ENCODE measurements around the gene VILL. TPM values are rescaled to one million over a fixed set of nuclear protein-coding genes. Genes with fewer than 3 reads are reported as not detected.
A peak's percentile ranks its signal among the peaks of the same experiment; 100 is the strongest.

The VILL gene
- total RNA-seq, 1 donor from 2014 or later: 13.7 TPM

DNA sequence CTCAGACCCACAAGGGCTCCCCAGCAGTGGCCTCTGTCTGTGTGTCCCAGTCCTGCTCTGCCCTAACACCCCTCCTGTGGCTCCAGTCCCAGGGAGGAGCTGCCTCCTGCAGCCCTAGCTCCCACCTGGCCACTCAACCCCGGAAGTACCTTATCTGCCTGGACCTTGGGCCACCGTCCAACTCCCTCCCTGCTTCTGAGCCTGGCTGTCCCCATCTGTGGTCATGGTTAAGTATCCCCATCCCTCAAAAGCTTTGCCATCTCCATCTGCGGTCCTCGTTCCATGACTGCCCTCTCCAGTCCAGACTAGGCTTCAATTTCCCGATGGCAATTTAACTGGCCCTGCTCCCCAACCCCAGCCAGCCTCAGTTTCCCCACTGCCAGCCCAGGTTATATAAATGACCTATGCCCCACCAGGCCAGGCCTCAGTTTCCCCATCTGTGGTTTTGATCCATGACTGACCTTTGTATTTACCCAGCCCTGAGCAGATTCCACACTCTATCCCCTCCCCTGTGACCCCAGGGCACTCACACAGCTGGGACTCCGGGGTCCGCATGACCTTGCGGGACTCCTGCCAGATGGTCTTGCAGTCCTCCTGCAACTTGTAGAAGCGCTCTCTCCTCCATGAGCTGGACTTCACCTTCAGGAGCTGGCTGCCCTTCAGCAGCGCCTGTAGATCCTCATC is 29.2 kb downstream of the VILL start:
- Mint-ChIP-seq H3K9me3 (ENCODE audit: unreplicated experiment) (no peaks in the 10 kb centered on the region), H3K4me1 (ENCODE audit: unreplicated experiment) (peaks cover 8% of the 10 kb centered on the region), H3K27me3 (ENCODE audit: unreplicated experiment) (peaks cover 21% of the 10 kb centered on the region), H3K36me3 (ENCODE audit: low read depth, unreplicated experiment) (peaks cover 32% of the 10 kb centered on the region), H3K4me3 (ENCODE audit: unreplicated experiment) (no peak overlapping the region), H3K27ac (ENCODE audit: unreplicated experiment) (peak overlapping the region; percentile 52)
- TF ChIP-seq CTCF (IDR thresholded peaks at IDR 0.05; ENCODE audit: unreplicated experiment): no peak
- no peak for DNase-seq (ENCODE audit: low spot score)

DNA sequence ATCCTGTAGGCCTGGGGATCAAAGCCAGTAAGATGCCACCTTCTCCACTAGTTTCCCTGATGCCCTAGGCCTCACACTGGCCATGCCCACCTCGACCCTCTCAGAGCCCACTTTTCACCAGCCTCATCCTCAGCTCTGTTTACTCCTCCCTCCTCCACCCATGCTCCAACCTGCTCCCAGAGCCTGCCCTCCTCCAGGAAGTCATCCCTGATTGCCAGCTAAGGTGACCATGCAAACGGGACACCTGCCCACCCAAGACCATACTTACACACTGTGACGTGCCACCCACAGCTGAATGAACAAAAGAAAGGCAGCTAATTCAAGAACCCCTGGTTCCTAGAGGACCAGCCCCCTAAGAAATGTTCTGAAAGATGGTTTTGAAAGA is 29.7 kb downstream of the VILL start:
- Mint-ChIP-seq H3K4me3 (ENCODE audit: unreplicated experiment) (no peak overlapping the region), H3K36me3 (ENCODE audit: low read depth, unreplicated experiment) (peaks cover 27% of the 10 kb centered on the region), H3K27me3 (ENCODE audit: unreplicated experiment) (peaks cover 22% of the 10 kb centered on the region), H3K27ac (ENCODE audit: unreplicated experiment) (no peak overlapping the region), H3K4me1 (ENCODE audit: unreplicated experiment) (peaks cover 8% of the 10 kb centered on the region), H3K9me3 (ENCODE audit: unreplicated experiment) (no peaks in the 10 kb centered on the region)
- TF ChIP-seq CTCF (IDR thresholded peaks at IDR 0.05; ENCODE audit: unreplicated experiment): no peak
- DNase-seq (ENCODE audit: low spot score): no peak

DNA sequence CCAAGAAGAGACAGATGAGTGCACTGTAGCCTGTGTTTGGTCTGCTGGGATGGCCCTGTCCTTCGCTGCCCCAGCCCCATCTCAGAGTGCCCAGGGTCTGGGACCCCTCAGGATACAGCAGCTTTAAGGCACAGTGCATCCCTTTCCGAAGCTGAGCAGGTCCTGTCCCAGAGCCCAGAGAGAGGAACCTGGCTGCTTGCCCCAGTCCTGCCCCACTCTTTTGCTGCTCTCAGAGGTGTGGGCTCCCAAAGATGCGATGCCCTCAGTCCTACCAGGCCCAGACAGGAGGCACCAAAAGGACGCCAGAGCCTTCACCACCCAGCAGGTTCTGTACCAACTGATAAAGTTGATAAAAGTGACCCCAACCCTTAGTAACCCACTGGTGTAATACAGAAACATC is 30.6 kb downstream of the VILL start:
- H3K36me3 Mint-ChIP-seq (ENCODE audit: low read depth, unreplicated experiment): peaks cover 23% of the 10 kb centered on the region

GRCh38 chr3:38022301-38022700 is 31.7 kb downstream of the VILL start:
- Mint-ChIP-seq H3K27ac (ENCODE audit: unreplicated experiment) (no peak overlapping the region), H3K27me3 (ENCODE audit: unreplicated experiment) (peaks cover 32% of the 10 kb centered on the region), H3K4me3 (ENCODE audit: unreplicated experiment) (no peak overlapping the region), H3K4me1 (ENCODE audit: unreplicated experiment) (peaks cover 8% of the 10 kb centered on the region), H3K36me3 (ENCODE audit: low read depth, unreplicated experiment) (peaks cover 16% of the 10 kb centered on the region), H3K9me3 (ENCODE audit: unreplicated experiment) (no peaks in the 10 kb centered on the region)
- no peak for TF ChIP-seq CTCF (IDR thresholded peaks at IDR 0.05; ENCODE audit: unreplicated experiment)
- DNase-seq (ENCODE audit: low spot score): no peak

More for the DNA sequence above, 30.6 kb downstream of the VILL start:
- Mint-ChIP-seq H3K27me3 (ENCODE audit: unreplicated experiment) (peaks cover 24% of the 10 kb centered on the region), H3K27ac (ENCODE audit: unreplicated experiment) (no peak overlapping the region), H3K9me3 (ENCODE audit: unreplicated experiment) (no peaks in the 10 kb centered on the region), H3K4me3 (ENCODE audit: unreplicated experiment) (no peak overlapping the region), H3K4me1 (ENCODE audit: unreplicated experiment) (peaks cover 8% of the 10 kb centered on the region)
- no peak for DNase-seq (ENCODE audit: low spot score)
- no peak for TF ChIP-seq CTCF (IDR thresholded peaks at IDR 0.05; ENCODE audit: unreplicated experiment)

- H3K36me3 Mint-ChIP-seq (ENCODE audit: low read depth, unreplicated experiment): peaks cover 16% of the 10 kb centered on the region
- TF ChIP-seq CTCF (IDR thresholded peaks at IDR 0.05; ENCODE audit: unreplicated experiment): no peak
- DNase-seq (ENCODE audit: low spot score): no peak
- peaks cover 40% of the 10 kb centered on the region for H3K27me3 Mint-ChIP-seq (ENCODE audit: unreplicated experiment)
- peaks cover 8% of the 10 kb centered on the region for H3K4me1 Mint-ChIP-seq (ENCODE audit: unreplicated experiment)
- H3K27ac Mint-ChIP-seq (ENCODE audit: unreplicated experiment): peak overlapping the region; percentile 48
- peak overlapping the region; percentile 89 for H3K4me3 Mint-ChIP-seq (ENCODE audit: unreplicated experiment)
- H3K9me3 Mint-ChIP-seq (ENCODE audit: unreplicated experiment): no peaks in the 10 kb centered on the region
Observed at GRCh38 chr3:38022896-38023709, 32.5 kb downstream of the VILL start.
